Hypothalamus (tissue), 51 donors: ENCODE data around the gene PTK6.
"Not testable (repeated sequence)": the region's sequence is repeated elsewhere in the genome, so short reads cannot be mapped to it uniquely, and the experiment has no call there.

Source experiments
- DNase-seq, 51 donors: peaks; one replicate each; lab custom pipeline; 2025; lab: John Stamatoyannopoulos, UW

Gene PTK6

DNA sequence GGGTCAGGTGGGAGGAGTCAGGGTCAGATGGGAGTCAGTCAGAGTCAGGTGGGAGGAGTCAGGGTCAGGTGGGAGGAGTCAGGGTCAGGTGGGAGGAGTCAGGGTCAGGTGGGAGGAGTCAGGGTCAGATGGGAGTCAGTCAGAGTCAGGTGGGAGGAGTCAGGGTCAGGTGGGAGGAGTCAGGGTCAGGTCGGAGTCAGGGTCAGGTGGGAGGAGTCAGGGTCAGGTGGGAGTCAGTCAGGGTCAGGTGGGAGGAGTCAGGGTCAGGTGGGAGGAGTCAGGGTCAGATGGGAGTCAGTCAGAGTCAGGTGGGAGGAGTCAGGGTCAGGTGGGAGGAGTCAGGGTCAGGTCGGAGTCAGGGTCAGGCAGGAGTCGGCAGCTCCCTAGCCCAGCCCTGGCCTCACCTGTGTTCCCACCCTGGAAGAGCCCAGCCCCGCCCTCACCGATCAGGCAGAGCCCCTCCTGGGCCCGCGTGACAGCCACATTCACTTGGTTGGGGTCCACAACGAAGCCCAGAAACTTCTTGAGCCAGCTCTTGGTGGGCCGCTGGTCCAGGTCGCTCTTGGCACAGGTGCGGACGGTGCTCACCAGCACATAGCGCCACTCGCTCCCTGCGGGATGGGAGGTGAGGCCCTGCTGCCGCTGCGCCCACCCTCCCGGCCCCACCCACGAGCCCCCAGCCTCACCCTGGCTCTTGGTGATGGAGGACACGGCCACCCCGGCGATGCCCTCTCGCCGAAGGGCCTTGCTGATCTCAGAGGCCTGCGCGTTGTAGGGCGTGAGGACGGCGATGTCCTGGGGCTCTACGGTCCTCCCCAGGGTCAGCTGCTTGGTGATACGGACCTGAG lies 22.5 kb upstream of the PTK6 start:
- not testable (repeated sequence) for DNase-seq

- DNase-seq = no peak
These were observed 21.8 kb upstream of the PTK6 start for GRCh38 chr20:63558804-63559484.

DNA sequence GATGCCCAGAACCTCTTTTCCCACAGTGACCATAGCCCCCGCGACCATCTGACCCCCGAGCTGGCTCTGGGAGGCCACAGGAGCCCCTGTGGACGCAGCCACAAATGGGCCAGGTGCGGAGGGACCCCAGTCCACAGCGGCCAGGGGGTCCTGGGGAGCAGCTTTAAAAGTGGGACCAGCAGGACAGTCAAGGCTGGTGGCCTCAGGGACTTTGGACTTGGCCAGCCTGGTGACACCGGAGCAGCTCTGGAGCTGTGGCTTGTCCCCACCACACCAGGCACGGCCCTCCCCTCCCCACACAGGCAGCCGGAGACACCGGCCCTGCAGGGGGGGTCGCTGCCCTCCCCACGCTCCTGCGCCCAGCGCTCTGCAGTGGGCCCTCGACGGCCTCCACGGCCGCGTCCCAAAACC lies 20.3 kb upstream of the PTK6 start:
- no peak for DNase-seq

DNA sequence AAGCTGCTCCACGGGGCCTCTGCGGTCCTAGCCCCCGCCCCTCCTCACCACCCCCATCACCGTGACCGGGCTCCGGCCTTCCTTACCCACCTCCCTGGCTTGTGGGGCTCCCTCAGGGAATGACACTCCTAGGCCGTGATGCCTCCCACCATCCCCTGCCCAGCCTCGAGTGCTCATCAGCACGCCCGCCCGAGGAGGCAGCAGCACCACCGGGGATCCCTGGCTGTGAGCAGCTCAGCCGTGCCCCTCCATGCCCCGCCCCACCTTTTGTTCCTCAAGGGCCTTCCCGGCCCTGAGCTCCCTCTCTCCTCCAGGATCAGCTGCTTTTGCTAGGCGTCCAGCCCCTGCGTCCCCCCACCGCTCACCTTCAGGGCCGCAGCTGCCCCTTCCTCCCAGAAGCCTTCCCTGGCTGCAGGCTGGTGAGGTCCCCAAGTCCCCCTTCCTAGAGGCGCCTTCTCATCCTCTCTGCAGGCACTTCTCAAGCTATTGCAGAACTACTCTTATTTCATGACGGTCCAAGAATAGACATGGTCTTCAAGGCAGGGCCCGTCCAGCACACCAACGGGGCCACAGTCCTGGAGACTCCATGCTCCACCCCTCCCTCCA lies 19.8 kb upstream of the PTK6 start:
- no peak for DNase-seq

DNA sequence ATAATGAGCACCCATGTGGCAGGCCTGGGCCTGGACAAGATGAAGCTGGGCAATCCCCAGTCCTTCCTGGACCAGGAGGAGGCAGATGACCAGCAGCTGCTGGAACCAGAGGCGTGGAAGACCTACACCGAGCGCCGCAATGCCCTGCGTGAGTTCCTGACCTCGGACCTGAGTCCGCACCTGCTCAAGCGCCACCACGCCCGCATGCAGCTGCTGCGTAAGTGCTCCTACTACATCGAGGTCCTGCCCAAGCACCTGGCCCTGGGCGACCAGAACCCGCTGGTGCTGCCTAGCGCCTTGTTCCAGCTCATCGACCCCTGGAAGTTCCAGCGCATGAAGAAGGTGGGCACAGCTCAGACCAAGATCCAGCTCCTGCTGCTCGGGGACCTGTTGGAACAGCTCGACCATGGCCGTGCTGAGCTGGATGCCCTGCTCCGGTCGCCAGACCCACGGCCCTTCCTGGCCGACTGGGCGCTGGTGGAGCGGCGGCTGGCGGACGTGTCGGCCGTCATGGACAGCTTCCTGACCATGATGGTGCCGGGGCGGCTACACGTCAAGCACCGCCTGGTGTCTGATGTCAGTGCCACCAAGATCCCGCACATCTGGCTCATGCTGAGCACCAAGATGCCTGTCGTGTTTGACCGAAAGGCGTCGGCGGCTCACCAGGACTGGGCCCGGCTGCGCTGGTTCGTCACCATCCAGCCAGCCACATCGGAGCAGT lies 18.6 kb upstream of the PTK6 start:
- DNase-seq = no peak

DNA sequence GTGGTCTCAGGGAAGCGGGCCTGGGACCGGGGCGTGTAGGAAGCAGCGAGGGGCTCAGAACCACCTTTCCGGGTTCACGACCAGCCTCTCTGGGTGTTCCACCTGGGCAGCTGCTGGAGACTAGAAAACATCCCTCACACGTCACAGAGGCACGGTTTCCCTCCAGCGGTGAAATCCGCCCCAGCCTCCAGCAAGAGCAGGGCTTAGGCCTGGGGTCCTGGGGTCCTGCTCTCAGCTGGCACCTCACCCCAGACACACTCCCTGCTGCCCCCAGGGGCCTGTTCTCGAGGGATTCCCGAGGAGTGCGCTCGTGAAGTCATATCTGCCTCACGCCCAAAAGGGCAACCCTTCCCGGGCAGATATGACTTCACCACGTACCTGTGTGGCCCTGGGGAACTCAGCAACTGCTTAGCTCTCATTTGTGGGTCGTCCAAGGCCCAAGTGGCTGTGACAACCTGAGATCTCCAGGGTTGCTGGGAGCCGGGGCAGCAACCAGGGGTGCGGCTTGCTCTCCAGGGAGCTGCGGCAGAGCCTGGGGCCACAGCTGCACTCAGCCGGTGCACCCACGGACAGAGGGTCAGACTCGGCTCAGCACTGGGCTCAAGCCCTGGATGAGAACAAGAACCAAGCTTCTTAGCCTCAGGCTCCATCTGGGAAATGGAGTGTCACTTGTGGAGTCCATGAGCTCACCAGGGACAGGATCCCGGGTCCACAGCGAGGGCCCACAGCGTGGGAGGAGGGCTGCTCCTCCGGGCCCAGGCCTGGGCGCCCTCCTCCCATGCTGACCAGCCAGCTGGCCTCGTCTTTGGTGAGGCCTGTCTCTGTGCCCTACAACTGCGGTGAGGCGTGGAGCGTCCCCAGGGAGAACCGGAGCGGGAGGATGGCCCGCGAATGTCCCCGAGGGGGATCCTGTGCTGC lies 17.4 kb upstream of the PTK6 start:
- no peak for DNase-seq

DNA sequence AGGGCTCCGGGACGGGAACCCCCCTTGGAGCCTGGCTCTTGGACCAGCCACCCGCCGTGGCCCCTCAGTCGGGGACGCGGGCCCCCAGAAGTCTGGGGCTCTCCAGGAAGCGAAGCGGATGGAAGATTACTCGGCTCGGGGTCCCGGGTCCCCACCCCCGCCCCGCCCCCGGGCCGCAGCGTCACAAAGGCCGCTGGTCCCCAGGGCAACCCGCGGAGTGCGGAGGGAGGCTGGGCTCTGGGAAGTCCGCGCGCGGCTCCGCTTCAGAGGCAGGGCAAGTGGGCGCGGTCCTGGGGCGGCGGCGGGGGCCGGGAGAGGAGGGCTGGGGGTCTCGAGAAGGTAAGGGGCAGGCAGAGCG lies 16.7 kb upstream of the PTK6 start, which contains the start of gene FNDC11:
TSS of gene FNDC11 (plus strand) at position 227 of the 358 bp plus-strand sequence. CDS start 1,505 bp downstream, outside the sequence.
- DNase-seq = peak in 2 of 51 donors; percentile 9 to 11

DNA sequence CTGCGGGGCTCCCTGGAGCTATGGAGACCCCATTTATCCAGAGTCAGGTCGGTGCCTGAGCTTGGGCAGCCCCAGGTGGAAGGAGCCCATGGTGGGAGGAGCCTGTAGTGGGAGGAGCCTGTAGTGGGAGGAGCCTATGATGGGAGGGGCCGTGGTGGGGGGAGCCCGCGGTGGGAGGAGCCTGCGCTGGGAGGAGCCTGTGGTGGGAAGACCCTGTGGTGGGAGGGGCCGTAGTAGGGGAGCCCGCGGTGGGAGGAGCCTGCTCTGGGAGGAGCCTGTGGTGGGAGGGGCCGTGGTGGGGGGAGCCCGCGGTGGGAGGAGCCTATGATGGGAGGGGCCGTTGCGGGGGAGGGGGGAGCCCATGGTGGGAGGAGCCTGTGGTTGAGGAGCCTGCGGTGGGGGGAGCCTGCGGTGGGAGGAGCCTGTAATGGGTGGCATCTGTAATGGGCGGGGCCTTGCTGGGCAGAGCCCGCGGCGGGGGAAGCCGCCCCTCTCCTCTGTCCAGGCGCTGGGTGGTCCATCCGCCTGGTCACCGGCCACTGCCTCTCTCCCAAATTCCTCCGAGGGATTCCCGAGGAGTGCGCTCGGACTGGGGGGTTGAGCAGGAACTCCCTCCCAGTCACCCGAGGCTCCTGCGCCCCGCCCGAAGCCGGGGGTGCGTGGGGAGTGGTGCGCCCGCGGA lies 16.2 kb upstream of the PTK6 start:
- DNase-seq = peak in 19 of 51 donors; percentile 6 to 70 (median 32)

GRCh38 chr20:63552481-63553249 lies 15.5 kb upstream of the PTK6 start:
- no peak for DNase-seq

DNA sequence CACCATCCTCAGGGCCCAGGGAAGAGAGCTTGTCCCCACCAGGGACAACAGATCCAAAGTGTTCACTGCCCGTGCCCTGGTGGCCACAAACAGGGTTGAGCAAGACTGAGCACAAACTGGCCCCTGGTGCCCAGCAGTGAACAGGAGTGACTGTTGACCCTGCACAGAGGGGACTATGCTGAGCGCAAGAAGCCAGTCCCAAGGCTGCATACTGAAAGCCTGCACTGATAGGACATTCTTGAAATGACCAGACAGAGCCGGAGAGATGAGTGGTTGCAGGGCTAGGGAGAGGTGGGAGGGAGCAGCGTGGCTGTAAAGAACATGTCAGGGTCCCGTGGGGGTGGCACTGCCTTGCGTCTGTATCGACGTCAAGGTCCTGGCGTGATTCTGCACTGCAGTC lies 13.9 kb upstream of the PTK6 start:
- no peak for DNase-seq

DNA sequence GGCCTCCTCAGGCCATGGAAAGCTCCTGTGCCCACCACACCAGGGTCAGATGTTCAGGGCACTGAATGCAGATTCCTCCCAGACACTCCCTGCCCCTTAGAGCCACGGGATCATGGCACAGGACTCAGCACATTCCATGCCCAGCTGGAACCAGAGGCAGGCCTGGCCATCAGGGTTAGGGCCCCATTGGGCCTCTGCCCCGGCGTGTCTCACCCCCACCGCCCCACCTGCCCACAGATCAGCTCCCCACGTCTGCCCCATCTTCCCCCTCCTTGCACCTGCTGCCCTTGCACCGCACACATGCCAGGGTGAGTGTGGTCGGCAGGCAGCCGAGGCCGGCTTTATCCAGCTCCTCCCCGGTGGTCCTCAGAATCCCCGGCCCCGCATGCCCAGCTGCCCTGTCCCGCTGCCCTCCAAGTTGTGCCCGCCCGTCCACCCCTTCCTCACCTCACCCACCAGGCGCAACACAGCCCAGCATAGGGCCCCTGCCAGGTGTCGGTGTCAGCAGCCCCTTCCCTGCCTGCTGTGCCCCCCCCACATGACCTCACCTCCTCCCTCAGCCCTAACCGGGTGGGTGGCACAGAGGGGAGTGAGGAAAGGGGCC lies 12.6 kb upstream of the PTK6 start:
- no peak for DNase-seq

DNA sequence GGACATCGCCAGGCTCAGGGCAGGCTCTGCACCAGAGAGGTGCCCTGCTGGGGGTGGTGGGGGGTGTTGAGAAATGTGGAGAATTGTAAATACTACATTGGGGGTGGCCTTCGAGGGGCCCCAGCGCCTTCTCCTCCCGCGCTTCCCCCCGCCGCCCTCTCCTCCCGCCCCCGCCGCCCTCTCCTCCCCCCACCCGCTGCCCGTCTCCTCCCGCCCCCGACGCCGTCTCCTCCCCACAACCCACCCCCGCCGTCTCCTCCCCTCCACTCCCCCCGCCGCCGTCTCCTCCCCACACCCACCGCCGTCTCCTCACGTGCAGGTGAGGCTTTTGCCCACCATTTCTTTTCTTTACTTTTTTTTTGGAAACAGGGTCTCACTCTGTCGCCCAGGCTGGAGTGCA lies 11.8 kb upstream of the PTK6 start:
- DNase-seq = no peak

- no peak for DNase-seq
These were observed 11.4 kb upstream of the PTK6 start for GRCh38 chr20:63548542-63548941.

DNA sequence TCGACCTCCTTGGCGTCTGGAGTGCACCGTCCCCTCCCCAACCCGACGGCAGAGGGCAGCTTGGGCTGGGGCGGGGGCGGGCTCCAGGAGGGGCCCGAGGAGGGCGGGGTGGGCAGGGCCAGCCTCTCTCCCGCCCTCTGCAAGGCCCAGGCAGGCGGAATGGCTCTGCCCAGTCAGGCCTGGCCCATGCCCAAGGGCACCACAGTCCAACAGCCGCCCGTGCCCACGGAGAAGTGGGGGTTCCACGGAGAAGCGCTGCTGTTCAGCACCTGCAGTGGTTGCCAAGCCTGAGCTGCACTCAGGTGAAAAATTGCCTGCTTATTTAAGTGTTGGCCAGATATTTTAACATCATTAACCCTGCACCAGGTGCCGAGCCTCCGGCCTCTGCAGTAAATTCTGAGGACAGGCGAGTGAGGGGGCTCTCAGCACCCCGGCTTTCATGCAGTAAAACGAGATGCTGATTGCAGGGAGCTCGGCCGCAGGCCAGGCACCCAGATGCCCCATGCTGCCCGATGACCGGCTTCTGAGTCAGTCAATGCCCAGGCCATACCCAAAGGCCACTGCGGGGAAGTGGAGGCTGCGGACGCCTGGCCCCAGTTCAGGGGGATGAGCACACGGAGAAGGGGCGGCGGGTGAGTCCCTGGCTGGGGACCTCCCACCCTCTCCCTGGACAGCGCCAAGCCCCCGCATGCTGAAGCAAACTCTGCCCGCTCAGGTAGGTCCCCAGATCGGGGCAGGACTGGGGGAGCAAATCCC lies 10.7 kb upstream of the PTK6 start, which contains the start of gene SRMS:
TSS of gene SRMS (minus strand) at position 25 of the 756 bp plus-strand sequence. CDS start 286 bp downstream, outside the sequence.
- DNase-seq = no peak

- DNase-seq = no peak
These were observed 10.0 kb upstream of the PTK6 start for GRCh38 chr20:63546956-63547724.

- no peak for DNase-seq
These were observed 9.2 kb upstream of the PTK6 start for GRCh38 chr20:63546256-63546955.
